ENCODE measurements around the gene OMP. TPM values are rescaled to one million over a fixed set of nuclear protein-coding genes. Genes with fewer than 3 reads are reported as not detected.

OMP gene
- total and polyA plus RNA-seq, 2 of the 4 experiments (the other 2 are of a cell fraction): 0.27 TPM; not detected in 1

DNA sequence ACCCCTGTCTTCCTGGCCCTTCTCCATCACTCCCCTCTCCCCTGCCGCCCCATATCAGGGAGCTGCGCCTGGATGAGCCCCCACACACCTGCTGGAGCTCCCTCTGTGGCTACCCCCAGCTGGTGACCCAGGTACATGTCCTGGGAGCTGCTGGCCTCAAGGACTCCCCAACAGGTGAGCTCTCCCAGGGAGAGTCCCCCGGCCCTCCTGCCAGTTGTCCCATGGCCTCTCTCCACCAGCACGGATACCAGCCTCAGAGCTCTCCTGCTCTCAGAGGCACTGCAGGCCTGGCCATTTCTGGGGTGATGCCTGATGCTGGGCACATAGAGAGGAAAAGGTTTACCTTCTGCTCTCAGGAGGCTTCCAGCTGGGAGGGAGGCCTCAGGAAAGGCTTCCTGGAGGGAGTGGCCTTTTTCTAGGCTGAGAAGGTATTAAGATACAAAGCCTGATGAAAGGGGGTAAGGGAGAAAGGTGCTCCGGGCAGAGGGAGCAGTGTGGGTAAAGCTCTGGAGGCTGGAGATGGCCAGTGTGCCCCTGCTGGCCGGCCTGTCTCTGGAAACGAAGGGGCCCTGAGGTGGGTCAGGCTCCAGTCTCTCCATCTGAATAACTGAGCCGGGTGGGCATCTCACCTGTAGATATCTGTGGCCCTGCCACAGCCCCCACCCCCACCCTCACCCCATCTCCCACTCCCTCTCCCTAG lies 19.4 kb downstream of the OMP start:
- H3K4ac ChIP-seq (ENCODE audit: low read depth, low read length): no peak overlapping the region
- no peak overlapping the region for H2BK20ac ChIP-seq (ENCODE audit: low read depth, low read length)
- CTCF ChIA-PET: no interaction called here
- dilution Hi-C loops (cut with HindIII; ENCODE audit: low sequenced_read_pairs, unreplicated experiment): no loop called here
- H4K91ac ChIP-seq (ENCODE audit: insufficient read depth, low read depth, low read length): no peak overlapping the region
- no peak overlapping the region for H3K23ac ChIP-seq (ENCODE audit: low read depth, low read length)
- in situ Hi-C loops (cut with MboI; ENCODE audit: low sequenced_read_pairs): loop anchor here (10.0 kb wide), 1 partner anchor 63 kb away; no protein-coding TSS in a partner anchor
- no peaks in the 10 kb centered on the region; the same call in none of the 2 replicates for H3K9me1 ChIP-seq (ENCODE audit: insufficient read depth, low read length)
- no peak overlapping the region for H2BK120ac ChIP-seq (ENCODE audit: low read depth, low read length)
- no peak overlapping the region for H2BK5ac ChIP-seq (ENCODE audit: low read depth, low read length, poor library complexity, severe bottlenecking)
- no peak overlapping the region for H2BK15ac ChIP-seq (ENCODE audit: low read depth, low read length)
- DNase-seq (no peak), ATAC-seq (ENCODE audit: low read depth) (no peak)
- no peak overlapping the region for H2AK9ac ChIP-seq (replicated peaks; ENCODE audit: low read depth, low read length, poor library complexity)
- intact Hi-C loops (cut with micrococcal nuclease): no loop called here
- no TSS peak for BruUV-seq (replicated peaks)
- H3K9ac ChIP-seq (ENCODE audit: low read depth, low read length): no peak overlapping the region
- TF ChIP-seq NFE2L2 (IDR thresholded peaks at IDR 0.05; ENCODE audit: low read depth, low read length) (no peak), CHD1 (IDR thresholded peaks at IDR 0.05; ENCODE audit: low read depth, low read length) (no peak), RFX5 (IDR thresholded peaks at IDR 0.05; ENCODE audit: low read depth, low read length) (no peak), SMC3 (IDR thresholded peaks at IDR 0.05; ENCODE audit: low read depth, low read length) (no peak), POLR2A (IDR thresholded peaks at IDR 0.05; ENCODE audit: low read depth, low read length) (no peak), RAD21 (IDR thresholded peaks at IDR 0.05; ENCODE audit: low read length) (no peak), BHLHE40 (IDR thresholded peaks at IDR 0.05; ENCODE audit: low read depth, low read length) (no peak), FOS (IDR thresholded peaks at IDR 0.05; ENCODE audit: low read depth, low read length) (no peak), RCOR1 (IDR thresholded peaks at IDR 0.05; ENCODE audit: insufficient replicate concordance, low read length) (no peak), MAFK (IDR thresholded peaks at IDR 0.05; ENCODE audit: low read depth, low read length) (no peak), CEBPB (IDR thresholded peaks at IDR 0.05; ENCODE audit: low read depth, low read length) (no peak), MAZ (IDR thresholded peaks at IDR 0.05; ENCODE audit: borderline replicate concordance, low read depth, low read length) (no peak), MXI1 (IDR thresholded peaks at IDR 0.05; ENCODE audit: borderline replicate concordance, low read depth, low read length) (no peak)
- TF ChIP-seq, protein P1, sequence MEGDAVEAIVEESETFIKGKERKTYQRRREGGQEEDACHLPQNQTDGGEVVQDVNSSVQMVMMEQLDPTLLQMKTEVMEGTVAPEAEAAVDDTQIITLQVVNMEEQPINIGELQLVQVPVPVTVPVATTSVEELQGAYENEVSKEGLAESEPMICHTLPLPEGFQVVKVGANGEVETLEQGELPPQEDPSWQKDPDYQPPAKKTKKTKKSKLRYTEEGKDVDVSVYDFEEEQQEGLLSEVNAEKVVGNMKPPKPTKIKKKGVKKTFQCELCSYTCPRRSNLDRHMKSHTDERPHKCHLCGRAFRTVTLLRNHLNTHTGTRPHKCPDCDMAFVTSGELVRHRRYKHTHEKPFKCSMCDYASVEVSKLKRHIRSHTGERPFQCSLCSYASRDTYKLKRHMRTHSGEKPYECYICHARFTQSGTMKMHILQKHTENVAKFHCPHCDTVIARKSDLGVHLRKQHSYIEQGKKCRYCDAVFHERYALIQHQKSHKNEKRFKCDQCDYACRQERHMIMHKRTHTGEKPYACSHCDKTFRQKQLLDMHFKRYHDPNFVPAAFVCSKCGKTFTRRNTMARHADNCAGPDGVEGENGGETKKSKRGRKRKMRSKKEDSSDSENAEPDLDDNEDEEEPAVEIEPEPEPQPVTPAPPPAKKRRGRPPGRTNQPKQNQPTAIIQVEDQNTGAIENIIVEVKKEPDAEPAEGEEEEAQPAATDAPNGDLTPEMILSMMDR (conservative IDR thresholded peaks at IDR 0.05; ENCODE audit: low read depth, low read length): no peak
- TF ChIP-seq, protein P2, sequence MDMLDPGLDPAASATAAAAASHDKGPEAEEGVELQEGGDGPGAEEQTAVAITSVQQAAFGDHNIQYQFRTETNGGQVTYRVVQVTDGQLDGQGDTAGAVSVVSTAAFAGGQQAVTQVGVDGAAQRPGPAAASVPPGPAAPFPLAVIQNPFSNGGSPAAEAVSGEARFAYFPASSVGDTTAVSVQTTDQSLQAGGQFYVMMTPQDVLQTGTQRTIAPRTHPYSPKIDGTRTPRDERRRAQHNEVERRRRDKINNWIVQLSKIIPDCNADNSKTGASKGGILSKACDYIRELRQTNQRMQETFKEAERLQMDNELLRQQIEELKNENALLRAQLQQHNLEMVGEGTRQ (IDR thresholded peaks at IDR 0.05; ENCODE audit: low read depth, low read length): no peak
- TF ChIP-seq, protein P3, sequence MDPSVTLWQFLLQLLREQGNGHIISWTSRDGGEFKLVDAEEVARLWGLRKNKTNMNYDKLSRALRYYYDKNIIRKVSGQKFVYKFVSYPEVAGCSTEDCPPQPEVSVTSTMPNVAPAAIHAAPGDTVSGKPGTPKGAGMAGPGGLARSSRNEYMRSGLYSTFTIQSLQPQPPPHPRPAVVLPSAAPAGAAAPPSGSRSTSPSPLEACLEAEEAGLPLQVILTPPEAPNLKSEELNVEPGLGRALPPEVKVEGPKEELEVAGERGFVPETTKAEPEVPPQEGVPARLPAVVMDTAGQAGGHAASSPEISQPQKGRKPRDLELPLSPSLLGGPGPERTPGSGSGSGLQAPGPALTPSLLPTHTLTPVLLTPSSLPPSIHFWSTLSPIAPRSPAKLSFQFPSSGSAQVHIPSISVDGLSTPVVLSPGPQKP (IDR thresholded peaks at IDR 0.05; ENCODE audit: borderline replicate concordance, low read depth, low read length): no peak
- H4K20me1 ChIP-seq (ENCODE audit: insufficient read depth, low read length): no peaks in the 10 kb centered on the region
- no peaks in the 10 kb centered on the region for H3K79me1 ChIP-seq (ENCODE audit: low read depth in 1 of 2, low read length in 2 of 2)
- no peaks in the 10 kb centered on the region for H3K4me1 ChIP-seq (ENCODE audit: control insufficient read depth, insufficient read depth, low read length)
- no peak overlapping the region for H3K27ac ChIP-seq (ENCODE audit: insufficient read depth, low read length)
- no peak overlapping the region for H2AFZ ChIP-seq (replicated peaks; ENCODE audit: low read length, poor library complexity)
- H3K14ac ChIP-seq (replicated peaks; ENCODE audit: low read depth, low read length): no peak overlapping the region
- WGBS, 2 experiments (ENCODE audit: extremely low coverage in 2 of 2, insufficient read length in 1 of 2): 79% methylated on average over 2 of the region's 8 CpGs; no CpG with 5 or more reads in 1 of the 2 experiments
- H3K18ac ChIP-seq (ENCODE audit: low read depth, low read length): no peak overlapping the region
- POLR2A ChIA-PET (ENCODE audit: unreplicated experiment): no interaction called here
- no peak overlapping the region for H3K4me2 ChIP-seq (ENCODE audit: low read depth, low read length)
- H4K5ac ChIP-seq (ENCODE audit: low read depth, low read length): no peak overlapping the region
- H3K56ac ChIP-seq (ENCODE audit: extremely low read depth, insufficient read depth, low read length): no peak overlapping the region
- H4K8ac ChIP-seq (ENCODE audit: low read depth in 2 of 2, low read length in 2 of 2): no peak overlapping the region
- no peak overlapping the region for H3K4me3 ChIP-seq (ENCODE audit: insufficient read depth, low read depth, low read length)
- no peak overlapping the region for H2AK5ac ChIP-seq (ENCODE audit: low read depth, low read length)
- H3K9me3 ChIP-seq (ENCODE audit: control insufficient read depth, insufficient read depth, low read length): no peaks in the 10 kb centered on the region
- no peaks in the 10 kb centered on the region for H3K27me3 ChIP-seq (ENCODE audit: control insufficient read depth, insufficient read depth, low read length)
- H3K36me3 ChIP-seq (ENCODE audit: control insufficient read depth, insufficient read depth, low read length): peaks cover 29% of the 10 kb centered on the region; the same call in 1 of the 2 replicates

All from IMR-90 (cell line).